Neural crest cell (in vitro differentiated cells): ENCODE data around the gene SDC3. TPM values are rescaled to one million over a fixed set of nuclear protein-coding genes. Genes with fewer than 3 reads are reported as not detected.
A peak's percentile ranks its signal among the peaks of the same experiment; 100 is the strongest.

ENCODE experiments used
- DNase-seq: peaks from one replicate; pipeline ENCODE4 v3.0.0; 2021; ENCODE audit warnings: low read depth, mixed read lengths, low spot score
- H3K27ac Mint-ChIP-seq: one replicate; pipeline ENCODE4 v1.8.0; 2021; ENCODE audit warnings: mild to moderate bottlenecking, mixed read lengths; ENCODE audit not compliant: unreplicated experiment
- H3K27me3 Mint-ChIP-seq: 2 replicates; pipeline ENCODE4 v1.8.0; 2021; ENCODE audit warnings: low read depth, mild to moderate bottlenecking, mixed read lengths
- H3K36me3 Mint-ChIP-seq: 2 replicates; pipeline ENCODE4 v1.8.0; 2021; ENCODE audit warnings: low read depth, mild to moderate bottlenecking, mixed read lengths
- H3K4me1 Mint-ChIP-seq: 2 replicates; pipeline ENCODE4 v1.8.0; 2021; ENCODE audit warnings: mixed read lengths
- H3K4me3 Mint-ChIP-seq: one replicate; pipeline ENCODE4 v1.8.0; 2021; ENCODE audit warnings: mild to moderate bottlenecking, mixed read lengths
- H3K9me3 Mint-ChIP-seq: 2 replicates; pipeline ENCODE4 v1.8.0; 2021; ENCODE audit warnings: mixed read lengths
- CTCF ChIP-seq: fragments of 200-600 bp; sonication (generic); conservative IDR thresholded peaks from 2 replicates; pipeline ENCODE4 v1.5.0; 2021; ENCODE audit warnings: antibody characterized with exemption, mild to moderate bottlenecking
- total RNA-seq: library from RNA; stranded (reverse); gene quantifications from 2 replicates; pipeline ENCODE4 v1.2.1, GENCODE V29; 2021

Gene SDC3
- total RNA-seq, 1 donor from 2014 or later = 129 TPM

- peak overlapping the region; percentile 80 for H3K4me3 Mint-ChIP-seq
- TF ChIP-seq CTCF = no peak
- no peaks in the 10 kb centered on the region for H3K36me3 Mint-ChIP-seq
- peak; percentile 96 for DNase-seq
- no peaks in the 10 kb centered on the region for H3K27me3 Mint-ChIP-seq
- peak overlapping the region; percentile 96 for H3K27ac Mint-ChIP-seq
- no peaks in the 10 kb centered on the region for H3K9me3 Mint-ChIP-seq
- H3K4me1 Mint-ChIP-seq = peaks cover 35% of the 10 kb centered on the region
Observed at GRCh38 chr1:30823969-30824735, 84.4 kb downstream of the SDC3 start.

- H3K27me3 Mint-ChIP-seq = no peaks in the 10 kb centered on the region
- DNase-seq = no peak
- peak overlapping the region; percentile 96 for H3K27ac Mint-ChIP-seq
- peaks cover 35% of the 10 kb centered on the region for H3K4me1 Mint-ChIP-seq
- H3K36me3 Mint-ChIP-seq = no peaks in the 10 kb centered on the region
- H3K9me3 Mint-ChIP-seq = no peaks in the 10 kb centered on the region
- peak overlapping the region; percentile 80 for H3K4me3 Mint-ChIP-seq
- no peak for TF ChIP-seq CTCF
Observed at GRCh38 chr1:30823627-30823968, 85.0 kb downstream of the SDC3 start.

- Mint-ChIP-seq H3K9me3 (no peaks in the 10 kb centered on the region), H3K4me3 (no peak overlapping the region), H3K27me3 (no peaks in the 10 kb centered on the region), H3K36me3 (no peaks in the 10 kb centered on the region), H3K27ac (no peak overlapping the region), H3K4me1 (peaks cover 35% of the 10 kb centered on the region)
- DNase-seq = no peak
- TF ChIP-seq CTCF = no peak
Observed at GRCh38 chr1:30822966-30823581, 85.5 kb downstream of the SDC3 start.

- Mint-ChIP-seq H3K27me3 (no peaks in the 10 kb centered on the region), H3K36me3 (no peaks in the 10 kb centered on the region), H3K27ac (no peak overlapping the region), H3K4me3 (peak overlapping the region; percentile 4), H3K9me3 (no peaks in the 10 kb centered on the region), H3K4me1 (peaks cover 35% of the 10 kb centered on the region)
- DNase-seq = no peak
- no peak for TF ChIP-seq CTCF
Observed at GRCh38 chr1:30822006-30822405, 86.6 kb downstream of the SDC3 start.

- H3K27ac Mint-ChIP-seq = peak overlapping the region; percentile 35
- peaks cover 34% of the 10 kb centered on the region for H3K4me1 Mint-ChIP-seq
Observed at GRCh38 chr1:30820299-30820698, 88.3 kb downstream of the SDC3 start.

More at GRCh38 chr1:30820299-30820698, 88.3 kb downstream of the SDC3 start:
- no peak for DNase-seq
- TF ChIP-seq CTCF = no peak
- no peaks in the 10 kb centered on the region for H3K9me3 Mint-ChIP-seq
- no peaks in the 10 kb centered on the region for H3K36me3 Mint-ChIP-seq
- H3K4me3 Mint-ChIP-seq = peak overlapping the region; percentile 54
- no peaks in the 10 kb centered on the region for H3K27me3 Mint-ChIP-seq

Other genes with a start within 250 kb of the SDC3 start
- 0.32 and 0.54 TPM in 2 replicates for gene MATN1, start 185.2 kb downstream of the SDC3 start, total RNA-seq
- gene LAPTM5, start 151.0 kb downstream of the SDC3 start, total RNA-seq = 1.0 and 1.5 TPM in 2 replicates
- 164 and 165 TPM in 2 replicates for gene PUM1, start 157.0 kb upstream of the SDC3 start, total RNA-seq